Measurements from ENCODE around the gene SETBP1.

SETBP1 gene

DNA sequence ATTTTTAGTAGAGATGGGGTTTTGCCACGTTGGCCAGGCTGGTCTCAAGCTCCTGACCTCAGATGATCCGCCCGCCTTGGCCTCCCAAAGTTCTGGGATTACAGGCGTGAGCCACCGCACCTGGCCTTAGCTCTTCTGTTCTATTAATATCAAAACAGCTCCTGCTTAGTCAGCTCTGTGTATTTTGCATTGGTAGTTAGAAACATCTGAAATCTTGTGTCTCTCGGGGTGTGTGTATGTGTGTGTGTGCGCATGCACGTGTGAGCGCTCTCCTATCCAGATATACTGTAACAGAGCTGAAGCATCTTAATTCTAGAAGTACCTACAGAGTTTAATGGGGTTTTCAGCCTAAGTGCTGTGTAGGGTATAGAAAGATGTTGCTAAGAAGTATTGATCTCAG is 33.7 kb downstream of the SETBP1 start:
- Histone ChIP-seq H3K9ac (ENCODE audit: low read length) (peak overlapping the region; percentile 69), H4K91ac (ENCODE audit: low read length) (no peak overlapping the region), H2BK15ac (ENCODE audit: low read depth, poor library complexity, severe bottlenecking) (no peak overlapping the region), H3K4me2 (ENCODE audit: low read length, poor library complexity, severe bottlenecking) (no peak overlapping the region), H3K27ac (ENCODE audit: low read length, poor library complexity, severe bottlenecking) (no peak overlapping the region), H3K36me3 (ENCODE audit: control insufficient read depth in 1 of 2, insufficient read depth in 2 of 2, low read depth in 1 of 2, low read length in 2 of 2) (peaks cover 11 to 13% of the 10 kb centered on the region in 2 experiments), H3K14ac (ENCODE audit: low read length in 2 of 2) (no peak overlapping the region), H3K4me3 (ENCODE audit: insufficient read depth in 1 of 2, low read depth in 1 of 2, low read length in 2 of 2) (no peak overlapping the region), H3K27me3 (ENCODE audit: control insufficient read depth in 1 of 2, insufficient read depth in 1 of 2, low read length in 2 of 2) (no peaks in the 10 kb centered on the region), H3K23ac (ENCODE audit: low read length in 2 of 2) (no peak overlapping the region), H2BK12ac (ENCODE audit: low read length in 2 of 2) (no peak overlapping the region), H4K8ac (ENCODE audit: low read length) (no peak overlapping the region), H3K9me3 (ENCODE audit: control insufficient read depth, low read length) (no peaks in the 10 kb centered on the region), H3K4ac (ENCODE audit: low read depth in 1 of 2, low read length in 2 of 2) (no peak overlapping the region), H3K18ac (ENCODE audit: low read depth in 1 of 2, low read length in 2 of 2) (no peak overlapping the region), H3K79me1 (replicated peaks; ENCODE audit: low read length, poor library complexity, severe bottlenecking) (peaks cover 38% of the 10 kb centered on the region), H2AK5ac (ENCODE audit: low read length, severe bottlenecking) (no peak overlapping the region), H2BK120ac (ENCODE audit: low read depth, low read length) (no peak overlapping the region), H2AFZ (ENCODE audit: low read depth, low read length) (no peak overlapping the region), H3K4me1 (ENCODE audit: control insufficient read depth, insufficient read depth, low read depth, low read length) (peaks cover 11% of the 10 kb centered on the region), H2BK5ac (ENCODE audit: low read depth, low read length, poor library complexity, severe bottlenecking) (no peak overlapping the region)
- no peak for DNase-seq
- 92% methylated on average over 7 of the region's 9 CpGs for WGBS

DNA sequence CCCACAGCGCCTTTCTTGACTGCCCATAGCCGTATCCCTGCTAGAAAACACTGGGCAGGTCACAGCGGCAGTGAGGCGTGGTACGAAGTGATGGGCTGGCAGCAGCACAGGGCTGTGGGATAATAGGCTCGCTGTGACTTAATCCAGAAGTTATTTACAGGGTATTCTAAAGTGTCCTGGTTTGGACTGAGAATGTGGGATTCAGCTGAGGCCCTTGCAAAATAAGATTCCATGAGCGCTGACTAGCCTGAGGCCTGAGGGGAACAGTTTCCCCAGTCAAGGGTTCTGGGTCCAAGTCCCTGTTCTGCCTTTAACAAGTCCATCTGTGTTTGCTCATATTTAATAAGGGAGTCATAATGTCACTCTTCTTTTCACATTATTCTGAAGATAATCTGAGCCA is 34.6 kb downstream of the SETBP1 start:
- WGBS, result 72% methylated on average over 7 of the region's 7 CpGs
- Histone ChIP-seq H3K4me3 (ENCODE audit: insufficient read depth in 1 of 2, low read depth in 1 of 2, low read length in 2 of 2) (peak overlapping the region in 1 of 2 experiments; percentile 60), H3K18ac (ENCODE audit: low read depth in 1 of 2, low read length in 2 of 2) (peak overlapping the region in 1 of 2 experiments; percentile 40), H2AK5ac (ENCODE audit: low read length, severe bottlenecking) (no peak overlapping the region), H4K8ac (ENCODE audit: low read length) (peak overlapping the region; percentile 75), H3K27me3 (ENCODE audit: control insufficient read depth in 1 of 2, insufficient read depth in 1 of 2, low read length in 2 of 2) (no peaks in the 10 kb centered on the region), H2AFZ (ENCODE audit: low read depth, low read length) (no peak overlapping the region), H3K36me3 (ENCODE audit: control insufficient read depth in 1 of 2, insufficient read depth in 2 of 2, low read depth in 1 of 2, low read length in 2 of 2) (peaks cover 15 to 19% of the 10 kb centered on the region in 2 experiments), H4K91ac (ENCODE audit: low read length) (peak overlapping the region; percentile 70), H3K9ac (ENCODE audit: low read length) (peak overlapping the region; percentile 69), H2BK120ac (ENCODE audit: low read depth, low read length) (no peak overlapping the region), H2BK5ac (ENCODE audit: low read depth, low read length, poor library complexity, severe bottlenecking) (no peak overlapping the region), H3K23ac (ENCODE audit: low read length in 2 of 2) (no peak overlapping the region), H3K4ac (ENCODE audit: low read depth in 1 of 2, low read length in 2 of 2) (peak overlapping the region in 1 of 2 experiments; percentile 2), H3K9me3 (ENCODE audit: control insufficient read depth, low read length) (no peaks in the 10 kb centered on the region), H2BK15ac (ENCODE audit: low read depth, poor library complexity, severe bottlenecking) (no peak overlapping the region), H3K4me2 (ENCODE audit: low read length, poor library complexity, severe bottlenecking) (peak overlapping the region; percentile 15), H3K79me1 (replicated peaks; ENCODE audit: low read length, poor library complexity, severe bottlenecking) (peaks cover 40% of the 10 kb centered on the region), H3K27ac (ENCODE audit: low read length, poor library complexity, severe bottlenecking) (peak overlapping the region; percentile 75), H3K14ac (ENCODE audit: low read length in 2 of 2) (no peak overlapping the region), H2BK12ac (ENCODE audit: low read length in 2 of 2) (peak overlapping the region; percentile 37 to 45), H3K4me1 (ENCODE audit: control insufficient read depth, insufficient read depth, low read depth, low read length) (peaks cover 11% of the 10 kb centered on the region)
- peak; percentile 60 for DNase-seq

DNA sequence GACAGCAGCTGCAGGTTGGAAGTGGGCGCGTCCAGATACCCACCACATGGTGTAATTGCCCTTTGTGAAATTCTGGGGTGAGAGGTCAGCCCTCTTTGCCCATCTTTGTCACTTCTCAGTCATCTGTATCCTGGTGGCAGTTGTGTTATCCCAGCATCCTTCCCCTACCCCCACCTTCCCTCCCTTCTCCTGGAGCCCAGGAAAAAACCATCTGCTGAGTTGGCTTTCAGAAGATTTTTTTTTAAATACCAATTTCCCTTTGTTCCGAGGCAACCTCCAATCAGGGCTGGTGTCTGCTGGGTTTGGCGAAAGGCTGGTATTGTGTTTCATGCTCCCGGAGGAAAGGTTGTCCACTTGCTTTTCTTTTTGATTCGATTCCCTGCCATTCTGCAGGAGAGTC is 35.2 kb downstream of the SETBP1 start:
- Histone ChIP-seq H3K4me1 (ENCODE audit: control insufficient read depth, insufficient read depth, low read depth, low read length) (peaks cover 9% of the 10 kb centered on the region), H2BK5ac (ENCODE audit: low read depth, low read length, poor library complexity, severe bottlenecking) (peak overlapping the region; percentile 68), H3K79me1 (replicated peaks; ENCODE audit: low read length, poor library complexity, severe bottlenecking) (peaks cover 43% of the 10 kb centered on the region), H3K9me3 (ENCODE audit: control insufficient read depth, low read length) (no peaks in the 10 kb centered on the region), H3K27ac (ENCODE audit: low read length, poor library complexity, severe bottlenecking) (peak overlapping the region; percentile 75), H3K14ac (ENCODE audit: low read length in 2 of 2) (no peak overlapping the region), H3K23ac (ENCODE audit: low read length in 2 of 2) (no peak overlapping the region), H2AK5ac (ENCODE audit: low read length, severe bottlenecking) (peak overlapping the region; percentile 69), H4K8ac (ENCODE audit: low read length) (no peak overlapping the region), H2BK120ac (ENCODE audit: low read depth, low read length) (no peak overlapping the region), H3K18ac (ENCODE audit: low read depth in 1 of 2, low read length in 2 of 2) (no peak overlapping the region), H2BK15ac (ENCODE audit: low read depth, poor library complexity, severe bottlenecking) (no peak overlapping the region), H3K36me3 (ENCODE audit: control insufficient read depth in 1 of 2, insufficient read depth in 2 of 2, low read depth in 1 of 2, low read length in 2 of 2) (peaks cover 18 to 22% of the 10 kb centered on the region in 2 experiments), H2AFZ (ENCODE audit: low read depth, low read length) (no peak overlapping the region), H3K4ac (ENCODE audit: low read depth in 1 of 2, low read length in 2 of 2) (no peak overlapping the region), H3K4me3 (ENCODE audit: insufficient read depth in 1 of 2, low read depth in 1 of 2, low read length in 2 of 2) (peak overlapping the region in 1 of 2 experiments; percentile 60), H3K9ac (ENCODE audit: low read length) (peak overlapping the region; percentile 69), H4K91ac (ENCODE audit: low read length) (no peak overlapping the region), H2BK12ac (ENCODE audit: low read length in 2 of 2) (no peak overlapping the region), H3K4me2 (ENCODE audit: low read length, poor library complexity, severe bottlenecking) (no peak overlapping the region), H3K27me3 (ENCODE audit: control insufficient read depth in 1 of 2, insufficient read depth in 1 of 2, low read length in 2 of 2) (no peaks in the 10 kb centered on the region)
- no peak for DNase-seq
- 84% methylated on average over 6 of the region's 6 CpGs for WGBS

DNA sequence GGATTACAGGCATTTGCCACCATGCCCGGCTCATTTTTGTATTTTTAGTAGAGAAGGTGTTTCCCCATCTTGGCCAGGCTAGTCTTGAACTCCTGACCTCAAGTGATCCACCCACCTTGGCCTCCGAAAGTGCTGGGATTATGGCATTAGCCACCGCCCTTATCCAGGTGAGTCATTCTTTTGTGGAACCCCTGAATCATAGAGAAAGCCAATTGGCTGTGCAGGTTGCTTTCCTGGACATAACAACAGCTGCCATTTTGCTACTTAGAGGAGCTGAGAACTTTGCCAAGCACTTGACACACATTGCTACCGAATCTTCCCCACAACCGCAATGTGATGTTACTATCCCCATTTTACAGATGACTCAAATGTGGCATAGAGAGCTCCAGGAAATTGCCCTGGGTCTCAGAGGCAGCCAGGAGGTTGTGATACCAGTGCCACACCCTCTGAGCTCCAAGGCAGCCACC is 36.0 kb downstream of the SETBP1 start:
- Histone ChIP-seq H3K18ac (ENCODE audit: low read depth in 1 of 2, low read length in 2 of 2) (no peak overlapping the region), H2AFZ (ENCODE audit: low read depth, low read length) (no peak overlapping the region), H2AK5ac (ENCODE audit: low read length, severe bottlenecking) (peak overlapping the region; percentile 55), H4K91ac (ENCODE audit: low read length) (no peak overlapping the region), H3K23ac (ENCODE audit: low read length in 2 of 2) (no peak overlapping the region), H3K4me3 (ENCODE audit: insufficient read depth in 1 of 2, low read depth in 1 of 2, low read length in 2 of 2) (no peak overlapping the region), H2BK5ac (ENCODE audit: low read depth, low read length, poor library complexity, severe bottlenecking) (no peak overlapping the region), H2BK15ac (ENCODE audit: low read depth, poor library complexity, severe bottlenecking) (no peak overlapping the region), H3K36me3 (ENCODE audit: control insufficient read depth in 1 of 2, insufficient read depth in 2 of 2, low read depth in 1 of 2, low read length in 2 of 2) (peaks cover 17 to 26% of the 10 kb centered on the region in 2 experiments), H3K14ac (ENCODE audit: low read length in 2 of 2) (no peak overlapping the region), H2BK12ac (ENCODE audit: low read length in 2 of 2) (no peak overlapping the region), H3K9me3 (ENCODE audit: control insufficient read depth, low read length) (no peaks in the 10 kb centered on the region), H3K9ac (ENCODE audit: low read length) (peak overlapping the region; percentile 69), H3K27ac (ENCODE audit: low read length, poor library complexity, severe bottlenecking) (no peak overlapping the region), H3K4me1 (ENCODE audit: control insufficient read depth, insufficient read depth, low read depth, low read length) (peaks cover 8% of the 10 kb centered on the region), H3K4ac (ENCODE audit: low read depth in 1 of 2, low read length in 2 of 2) (no peak overlapping the region), H3K4me2 (ENCODE audit: low read length, poor library complexity, severe bottlenecking) (no peak overlapping the region), H3K79me1 (replicated peaks; ENCODE audit: low read length, poor library complexity, severe bottlenecking) (peaks cover 45% of the 10 kb centered on the region), H3K27me3 (ENCODE audit: control insufficient read depth in 1 of 2, insufficient read depth in 1 of 2, low read length in 2 of 2) (no peaks in the 10 kb centered on the region), H4K8ac (ENCODE audit: low read length) (no peak overlapping the region), H2BK120ac (ENCODE audit: low read depth, low read length) (no peak overlapping the region)
- DNase-seq, result no peak
- 95% methylated on average over 5 of the region's 5 CpGs for WGBS
